ENCODE data around the gene LUC7L3.
A peak's percentile ranks its signal among the peaks of the same experiment; 100 is the strongest.

Gene LUC7L3

DNA sequence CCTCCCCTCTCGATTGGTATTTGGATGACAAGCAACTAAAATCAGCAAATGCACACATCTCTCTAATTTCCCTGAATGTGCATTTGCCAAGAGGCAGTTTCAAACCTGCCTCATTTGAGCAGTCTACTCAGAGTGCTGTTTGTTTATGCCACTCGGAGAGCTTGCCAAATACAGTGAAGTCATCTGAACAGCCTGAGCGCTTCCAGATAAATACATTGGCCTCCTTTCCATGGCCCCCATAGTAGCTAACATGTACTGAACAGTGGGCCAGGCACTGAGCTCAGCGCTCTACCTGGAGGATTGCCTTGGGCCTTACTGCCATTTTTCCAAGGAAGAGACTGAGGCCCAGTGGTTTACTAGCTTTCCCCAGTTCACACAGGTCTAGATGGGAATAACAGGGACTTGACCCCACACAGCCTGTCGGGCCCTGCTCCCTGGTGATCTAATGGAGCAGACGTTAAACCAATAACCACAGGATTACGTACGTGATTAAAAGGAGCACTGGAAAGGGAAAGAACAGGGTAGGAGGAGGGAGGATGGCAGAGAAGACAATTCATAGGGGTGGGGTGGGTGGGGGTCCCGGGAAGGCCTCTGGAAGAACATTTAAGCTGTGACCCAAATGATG lies 66.7 kb downstream of the LUC7L3 start:
- no peak overlapping the region for H3K4me3 ChIP-seq (replicated peaks; ENCODE audit: low read depth, low read length)
- TF ChIP-seq, protein P1, sequence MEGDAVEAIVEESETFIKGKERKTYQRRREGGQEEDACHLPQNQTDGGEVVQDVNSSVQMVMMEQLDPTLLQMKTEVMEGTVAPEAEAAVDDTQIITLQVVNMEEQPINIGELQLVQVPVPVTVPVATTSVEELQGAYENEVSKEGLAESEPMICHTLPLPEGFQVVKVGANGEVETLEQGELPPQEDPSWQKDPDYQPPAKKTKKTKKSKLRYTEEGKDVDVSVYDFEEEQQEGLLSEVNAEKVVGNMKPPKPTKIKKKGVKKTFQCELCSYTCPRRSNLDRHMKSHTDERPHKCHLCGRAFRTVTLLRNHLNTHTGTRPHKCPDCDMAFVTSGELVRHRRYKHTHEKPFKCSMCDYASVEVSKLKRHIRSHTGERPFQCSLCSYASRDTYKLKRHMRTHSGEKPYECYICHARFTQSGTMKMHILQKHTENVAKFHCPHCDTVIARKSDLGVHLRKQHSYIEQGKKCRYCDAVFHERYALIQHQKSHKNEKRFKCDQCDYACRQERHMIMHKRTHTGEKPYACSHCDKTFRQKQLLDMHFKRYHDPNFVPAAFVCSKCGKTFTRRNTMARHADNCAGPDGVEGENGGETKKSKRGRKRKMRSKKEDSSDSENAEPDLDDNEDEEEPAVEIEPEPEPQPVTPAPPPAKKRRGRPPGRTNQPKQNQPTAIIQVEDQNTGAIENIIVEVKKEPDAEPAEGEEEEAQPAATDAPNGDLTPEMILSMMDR (IDR thresholded peaks at IDR 0.05; ENCODE audit: low read length, missing control alignments), result no peak
- peak; percentile 65 for DNase-seq (ENCODE audit: low read depth)

- H3K4me3 ChIP-seq (replicated peaks; ENCODE audit: low read depth, low read length), result no peak overlapping the region
- TF ChIP-seq, protein P1 (IDR thresholded peaks at IDR 0.05; ENCODE audit: low read length, missing control alignments), result no peak
- no peak for DNase-seq (ENCODE audit: low read depth)
Measured at GRCh38 chr17:50787106-50787505, 67.7 kb downstream of the LUC7L3 start.

DNA sequence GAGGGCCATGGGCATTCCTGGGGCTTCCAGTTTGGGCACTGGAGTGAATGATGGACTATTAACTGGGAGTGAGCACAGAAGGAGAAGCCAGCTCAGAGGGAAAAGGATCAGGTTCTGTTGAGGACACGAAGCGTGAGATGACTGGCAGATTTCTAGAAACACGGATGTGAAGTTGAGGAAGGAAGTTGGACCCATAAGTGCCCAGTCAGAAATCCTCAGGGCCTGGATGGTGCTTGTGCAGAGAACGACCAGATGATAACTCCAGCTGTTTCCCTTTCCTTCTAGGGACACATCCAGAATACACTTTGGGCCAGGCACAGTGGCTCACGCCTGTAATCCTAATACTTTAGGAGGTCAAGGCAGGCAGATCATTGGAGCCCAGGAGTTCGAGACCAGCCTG lies 71.2 kb downstream of the LUC7L3 start:
- no peak overlapping the region for H3K4me3 ChIP-seq (replicated peaks; ENCODE audit: low read depth, low read length)
- TF ChIP-seq, protein P1 (IDR thresholded peaks at IDR 0.05; ENCODE audit: low read length, missing control alignments), result no peak
- DNase-seq (ENCODE audit: low read depth), result no peak

DNA sequence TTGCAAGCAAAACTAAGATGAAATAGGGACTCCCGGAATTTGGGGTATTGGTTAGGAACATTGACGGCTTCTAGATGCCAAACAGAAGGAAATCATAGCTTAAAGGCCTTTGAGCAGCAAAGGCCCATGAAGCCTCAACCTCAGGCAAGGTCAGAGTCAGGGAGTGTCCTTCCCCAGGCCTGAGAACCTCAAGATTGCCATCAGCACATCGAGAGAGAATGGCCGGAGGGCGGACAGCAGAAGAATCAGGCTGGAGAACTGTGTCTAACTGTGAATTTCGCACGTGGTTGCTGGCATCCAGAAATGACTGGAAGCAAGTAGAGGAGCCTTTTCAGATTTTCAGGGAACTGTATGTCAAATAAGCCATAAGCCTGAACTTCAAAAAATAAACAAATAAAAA lies 72.7 kb downstream of the LUC7L3 start:
- DNase-seq (ENCODE audit: low read depth), result no peak
- no peak overlapping the region for H3K4me3 ChIP-seq (replicated peaks; ENCODE audit: low read depth, low read length)
- TF ChIP-seq, protein P1 (IDR thresholded peaks at IDR 0.05; ENCODE audit: low read length, missing control alignments), result no peak

GRCh38 chr17:50793007-50793406 lies 73.6 kb downstream of the LUC7L3 start:
- TF ChIP-seq, protein P1 (IDR thresholded peaks at IDR 0.05; ENCODE audit: low read length, missing control alignments), result no peak
- no peak for DNase-seq (ENCODE audit: low read depth)
- H3K4me3 ChIP-seq (replicated peaks; ENCODE audit: low read depth, low read length), result no peak overlapping the region

GRCh38 chr17:50794361-50794760 lies 75.0 kb downstream of the LUC7L3 start:
- TF ChIP-seq, protein P1 (IDR thresholded peaks at IDR 0.05; ENCODE audit: low read length, missing control alignments), result no peak
- DNase-seq (ENCODE audit: low read depth), result no peak
- H3K4me3 ChIP-seq (replicated peaks; ENCODE audit: low read depth, low read length), result no peak overlapping the region

DNA sequence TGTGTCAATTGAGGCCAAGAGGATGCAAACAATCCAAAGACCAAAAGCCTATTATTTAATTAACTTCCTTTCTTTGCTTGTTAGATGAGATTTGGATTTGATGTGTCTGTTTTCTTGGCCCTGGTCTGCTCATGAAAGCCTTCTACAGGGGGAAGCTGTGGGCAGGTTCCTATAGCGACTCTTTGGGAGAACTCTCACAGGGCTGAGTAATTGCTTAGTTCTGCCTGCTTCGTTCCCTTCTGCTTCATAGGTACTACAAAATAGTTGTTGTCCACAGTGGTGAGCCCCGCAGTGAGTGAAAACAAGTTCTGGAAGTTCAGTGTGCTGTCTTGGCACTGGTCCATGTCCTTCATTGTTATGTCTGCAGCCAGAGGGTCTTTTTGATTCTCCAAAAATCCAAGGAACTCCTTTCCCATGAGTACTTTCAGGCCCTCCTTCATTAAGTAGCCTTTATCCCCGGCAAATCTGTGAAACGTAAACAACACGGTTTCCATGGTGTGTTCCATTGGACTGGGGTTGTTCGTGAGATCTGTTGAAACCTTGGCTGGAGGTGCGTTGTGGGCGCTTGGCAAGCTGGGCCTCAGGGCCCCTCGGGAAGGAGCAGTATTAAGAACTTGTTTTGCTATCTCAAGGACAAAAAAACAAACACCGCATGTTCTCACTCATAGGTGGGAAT lies 77.9 kb downstream of the LUC7L3 start:
- TF ChIP-seq, protein P1 (IDR thresholded peaks at IDR 0.05; ENCODE audit: low read length, missing control alignments), result no peak
- DNase-seq (ENCODE audit: low read depth), result peak; percentile 14
- no peak overlapping the region for H3K4me3 ChIP-seq (replicated peaks; ENCODE audit: low read depth, low read length)

Measured in fibroblast of pulmonary artery (primary cell).